GM21526 (cell line): Measurements from ENCODE around the gene KCNG4.
"Not testable (repeated sequence)": the region's sequence is repeated elsewhere in the genome, so short reads cannot be mapped to it uniquely, and the experiment has no call there.

Source experiments
- ATAC-seq: cut with Tn5 transposase; IDR thresholded peaks from one replicate; pipeline ENCODE4 v1.9.1; 2021; ENCODE audit warnings: moderate library complexity; ENCODE audit not compliant: unreplicated experiment, low FRiP score

The KCNG4 gene

GRCh38 chr16:84212154-84212553 lies 27.7 kb downstream of the KCNG4 start:
- ATAC-seq = no peak

GRCh38 chr16:84209989-84210388 lies 29.8 kb downstream of the KCNG4 start:
- ATAC-seq = no peak

DNA sequence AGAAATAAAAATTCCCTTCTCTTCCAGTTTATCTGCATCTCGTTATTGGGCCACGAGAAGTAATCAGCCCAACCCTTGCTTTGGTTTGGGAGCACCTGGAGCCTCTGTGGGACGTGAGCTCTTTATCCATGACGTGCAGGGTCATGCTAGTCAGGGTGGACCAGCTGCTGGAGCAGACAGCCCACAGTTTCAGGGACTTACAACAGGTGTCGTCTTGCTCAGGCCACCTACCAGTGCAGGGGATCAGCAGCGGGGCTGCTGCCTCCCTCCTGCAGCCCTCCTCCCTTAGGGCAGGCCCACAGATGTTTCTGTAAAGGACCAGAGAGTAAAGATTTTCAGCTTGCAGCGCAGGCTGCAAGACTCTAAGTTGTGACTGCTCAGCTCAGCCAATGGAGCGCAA lies 31.9 kb downstream of the KCNG4 start:
- ATAC-seq = no peak

GRCh38 chr16:84207251-84207650 lies 32.6 kb downstream of the KCNG4 start:
- ATAC-seq = no peak

DNA sequence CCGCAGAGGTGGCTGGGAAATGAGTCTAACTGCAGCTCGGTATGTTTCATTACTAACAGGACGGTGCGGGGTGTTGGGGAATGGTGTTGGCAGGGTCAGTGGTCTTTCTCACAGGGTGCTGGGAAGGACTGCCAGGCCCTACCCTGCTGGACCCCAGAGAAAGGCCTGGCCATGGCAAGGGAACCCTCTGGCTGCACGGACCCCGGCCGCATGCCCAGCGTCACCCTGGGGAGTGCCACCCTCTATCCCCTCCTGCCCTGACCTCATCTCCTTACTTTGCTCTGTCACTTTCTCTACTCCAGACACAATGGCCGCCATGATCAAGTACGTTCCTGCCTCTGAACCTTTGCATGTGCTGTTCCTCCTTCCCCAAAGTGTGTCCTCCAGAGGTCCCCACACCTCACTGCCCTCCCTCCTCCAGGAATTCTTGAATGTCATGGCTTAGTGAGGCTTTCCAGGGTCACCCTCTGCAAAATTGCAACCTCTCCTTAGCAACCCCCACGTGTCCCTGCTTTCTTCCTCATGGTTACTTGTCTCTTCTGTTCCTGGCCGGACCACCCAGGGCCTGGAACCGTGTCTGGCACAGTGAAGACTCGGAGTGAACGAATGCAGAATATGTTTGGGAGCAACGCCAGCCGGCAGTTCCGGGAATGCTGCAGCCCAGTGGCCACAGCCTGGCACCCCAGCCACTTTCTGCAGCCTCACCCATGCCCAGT lies 33.7 kb downstream of the KCNG4 start:
- no peak for ATAC-seq

DNA sequence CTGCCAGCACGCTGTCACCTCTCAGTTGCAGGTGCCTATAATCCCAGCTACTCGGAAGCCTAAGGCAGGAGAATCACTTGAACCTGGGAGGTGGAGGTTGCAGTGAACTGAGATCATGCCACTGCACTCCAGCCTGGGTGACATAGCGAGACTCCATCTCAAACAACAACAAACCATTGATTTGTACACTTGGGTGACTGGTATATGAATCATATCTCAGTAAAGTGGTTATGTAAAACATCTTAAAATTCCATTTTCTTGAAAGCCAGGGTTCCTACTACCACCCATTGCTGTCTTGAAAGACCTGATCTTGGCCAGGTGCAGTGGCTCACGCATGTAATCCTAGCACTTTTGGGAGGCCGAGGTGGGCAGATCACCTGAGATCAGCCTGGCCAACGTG lies 34.7 kb downstream of the KCNG4 start:
- not testable (repeated sequence) for ATAC-seq

- ATAC-seq = not testable (repeated sequence)
Measured at GRCh38 chr16:84204551-84204950, 35.3 kb downstream of the KCNG4 start.

DNA sequence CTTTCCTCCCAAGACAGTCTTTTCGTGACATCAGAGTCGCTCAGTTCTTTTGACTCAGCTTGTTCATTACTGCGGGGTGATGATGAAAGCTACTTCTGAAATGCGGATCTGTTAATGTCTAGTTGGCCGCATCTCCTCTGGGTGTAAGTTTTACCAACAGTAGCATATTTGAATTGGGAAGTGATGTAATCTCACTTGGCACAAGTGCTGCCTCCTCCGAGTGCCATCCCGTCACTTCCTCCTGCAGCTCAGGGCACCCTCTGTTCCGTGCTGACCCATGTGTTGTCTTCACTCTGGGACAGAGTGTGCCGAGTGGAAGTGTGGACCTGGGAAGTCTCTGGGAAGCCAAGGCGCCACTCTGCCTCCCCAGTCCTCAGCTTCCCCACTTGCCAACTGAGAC lies 40.0 kb downstream of the KCNG4 start:
- no peak for ATAC-seq

DNA sequence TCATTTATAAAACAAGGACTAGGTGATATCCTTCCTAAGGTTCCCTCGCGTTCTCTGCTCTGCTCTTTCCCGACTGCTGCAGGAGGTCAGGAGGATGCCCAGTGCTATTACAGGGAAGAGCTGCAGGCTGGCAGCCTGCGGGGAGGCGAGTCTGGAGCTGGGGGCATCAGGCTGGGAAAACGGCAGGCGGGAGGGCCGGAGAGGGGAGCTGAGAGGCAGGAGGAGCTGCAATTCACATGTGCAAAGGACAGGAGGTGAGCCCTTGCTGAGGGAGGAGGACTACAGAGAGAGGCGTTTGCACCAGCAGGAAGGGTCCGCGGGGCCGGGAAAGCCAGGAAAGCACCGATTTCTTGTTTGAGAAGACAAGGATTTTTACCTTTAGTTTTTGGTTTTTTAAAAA lies 40.7 kb downstream of the KCNG4 start:
- no peak for ATAC-seq

GRCh38 chr16:84198401-84198800 lies 41.4 kb downstream of the KCNG4 start:
- no peak for ATAC-seq

DNA sequence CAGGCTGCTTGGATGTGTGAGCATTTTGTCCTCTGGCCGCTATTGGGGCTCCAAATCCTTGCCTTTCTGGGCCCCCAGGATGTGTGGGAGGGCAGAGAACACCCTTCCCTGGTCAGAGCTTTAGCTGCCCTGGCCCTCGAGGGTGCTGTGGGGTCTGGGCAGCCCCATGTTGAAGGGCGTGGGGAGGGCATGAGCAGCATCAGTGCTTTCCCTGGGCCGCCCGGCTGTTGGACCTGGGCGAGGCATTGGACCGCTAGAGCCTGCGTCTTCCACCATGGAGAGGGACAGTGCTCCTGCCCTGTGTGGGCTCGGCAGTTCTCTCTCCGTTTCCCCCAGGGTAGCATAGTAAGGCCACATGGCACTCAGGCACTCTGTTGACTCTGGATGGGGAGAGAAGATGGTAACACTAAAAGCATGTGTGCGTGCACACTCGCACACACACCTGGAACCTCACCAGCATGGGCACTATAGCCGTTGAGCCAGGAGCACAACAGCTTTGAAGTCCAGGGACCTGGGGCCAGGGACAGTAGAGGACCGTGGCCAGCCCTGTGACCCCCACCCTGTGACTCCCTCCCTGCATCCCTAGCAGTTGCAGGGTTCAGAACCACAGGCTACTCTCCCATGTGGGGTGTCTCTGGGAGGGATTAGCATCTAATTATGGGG lies 42.2 kb downstream of the KCNG4 start:
- no peak for ATAC-seq

DNA sequence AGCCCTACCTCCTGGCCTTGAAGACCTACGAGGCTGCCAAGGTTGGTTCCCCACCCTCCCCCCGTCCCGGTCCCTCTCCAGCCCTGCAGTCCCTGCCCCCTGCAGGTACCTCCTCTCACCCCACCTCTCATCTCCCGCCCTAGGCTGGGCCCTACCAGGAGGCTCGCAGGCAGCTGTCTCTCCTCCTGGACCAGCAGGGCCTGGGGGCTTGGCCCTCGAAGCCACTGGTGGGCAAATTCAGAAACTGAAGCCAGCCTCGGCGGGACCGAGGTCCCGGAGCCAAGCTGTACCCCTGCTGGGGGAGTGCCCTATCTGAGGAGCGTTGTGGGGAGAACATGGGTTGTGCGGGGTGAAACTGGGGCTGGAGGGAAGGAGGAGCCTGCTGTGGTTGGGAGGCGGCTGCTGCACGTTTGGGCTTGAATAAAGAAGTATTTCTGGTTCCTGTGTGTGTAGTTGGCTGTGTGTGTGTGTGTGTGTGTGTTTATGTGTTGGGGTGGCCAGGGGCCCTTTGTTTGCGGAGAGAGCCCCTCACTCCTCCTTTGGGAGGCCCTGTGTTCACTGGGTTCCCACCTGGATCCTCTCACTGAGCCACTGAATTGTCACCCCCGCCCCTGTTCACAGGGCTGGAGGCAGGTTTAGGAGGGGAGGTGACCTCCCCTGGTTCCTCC lies 43.0 kb downstream of the KCNG4 start:
- no peak for ATAC-seq

DNA sequence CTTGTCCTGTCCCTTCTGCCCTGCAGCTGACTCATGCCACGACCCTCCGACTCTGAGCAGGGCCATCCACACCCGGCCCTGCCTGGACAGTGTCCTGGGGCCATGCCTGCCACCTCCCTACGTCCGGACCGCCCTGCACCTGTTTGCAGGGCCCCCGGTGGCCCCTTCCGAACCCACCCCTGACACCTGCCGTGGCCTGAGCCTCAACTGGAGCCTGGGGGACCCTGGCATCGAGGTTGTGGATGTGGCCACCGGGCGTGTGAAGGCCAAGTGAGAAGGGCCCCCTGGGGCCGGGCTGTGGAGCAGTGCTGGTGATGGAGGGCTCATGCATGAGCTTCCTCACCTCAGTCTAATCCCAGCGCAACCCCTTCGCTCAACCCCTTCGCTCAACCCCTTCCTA lies 43.7 kb downstream of the KCNG4 start:
- ATAC-seq = no peak

DNA sequence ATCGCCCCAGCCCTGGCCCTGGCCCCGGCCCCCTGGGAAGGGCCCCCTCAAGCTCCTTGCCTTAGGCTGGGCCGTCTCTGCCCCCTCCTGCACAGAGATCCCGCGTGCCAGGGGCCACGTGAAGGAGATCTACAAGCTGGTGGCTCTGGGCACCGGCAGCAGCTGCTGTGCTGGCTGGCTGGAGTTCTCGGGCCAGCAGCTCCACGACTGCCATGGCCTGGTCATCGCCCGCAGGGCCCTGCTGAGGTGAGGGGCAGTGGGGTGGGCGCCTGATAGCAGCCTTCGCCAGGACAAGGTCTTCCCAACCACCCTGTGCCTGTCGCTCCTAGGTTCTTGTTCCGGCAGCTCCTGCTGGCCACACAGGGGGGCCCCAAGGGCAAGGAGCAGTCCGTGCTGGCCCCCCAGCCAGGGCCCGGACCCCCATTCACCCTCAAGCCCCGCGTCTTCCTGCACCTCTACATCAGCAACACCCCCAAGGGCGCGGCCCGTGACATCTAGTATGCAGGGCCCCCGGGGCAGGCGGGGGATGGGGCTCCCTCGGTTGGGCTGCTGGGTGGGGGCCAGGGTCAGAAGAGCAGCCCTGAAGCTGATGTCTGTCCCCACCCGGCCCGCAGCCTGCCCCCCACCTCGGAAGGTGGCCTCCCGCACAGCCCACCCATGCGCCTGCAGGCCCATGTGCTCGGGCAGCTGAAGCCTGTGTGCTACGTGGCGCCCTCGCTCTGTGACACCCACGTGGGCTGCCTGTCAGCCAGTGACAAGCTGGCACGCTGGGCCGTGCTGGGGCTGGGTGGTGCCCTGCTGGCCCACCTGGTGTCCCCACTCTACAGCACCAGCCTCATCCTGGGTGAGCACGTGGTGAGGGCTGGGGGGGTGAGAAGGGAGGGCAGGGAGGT lies 44.4 kb downstream of the KCNG4 start:
- ATAC-seq = no peak

DNA sequence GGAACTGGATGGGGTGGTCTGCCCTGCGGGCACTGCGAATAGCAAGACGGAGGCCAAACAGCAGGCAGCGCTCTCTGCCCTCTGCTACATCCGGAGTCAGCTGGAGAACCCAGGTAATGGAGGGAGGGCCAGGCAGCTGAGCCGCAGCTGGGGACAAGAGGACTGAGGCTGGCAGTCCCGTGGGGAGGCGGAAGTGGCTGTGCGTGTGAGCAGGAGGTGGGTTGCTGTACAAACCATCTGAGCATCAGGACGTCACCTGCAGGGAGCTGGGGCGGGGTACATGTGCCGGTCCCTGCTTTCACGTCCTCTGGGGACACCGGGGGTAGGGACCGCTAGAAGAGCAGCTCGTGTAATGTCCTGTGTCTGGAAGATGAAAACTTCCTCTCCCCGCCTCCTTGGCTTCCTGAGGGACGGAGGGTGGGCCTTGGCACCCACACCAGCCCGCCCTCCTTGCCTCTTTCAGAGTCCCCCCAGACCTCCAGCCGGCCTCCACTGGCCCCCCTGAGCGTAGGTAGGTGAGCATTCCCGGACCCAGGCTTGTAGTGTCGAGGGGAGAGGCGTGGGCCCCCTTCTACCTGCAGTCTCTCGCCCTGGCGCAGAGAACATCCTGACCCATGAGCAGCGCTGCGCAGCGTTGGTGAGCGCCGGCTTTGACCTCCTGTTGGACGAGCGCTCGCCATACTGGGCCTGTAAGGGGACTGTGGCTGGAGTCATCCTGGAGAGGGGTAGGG lies 45.2 kb downstream of the KCNG4 start:
- ATAC-seq = no peak

GRCh38 chr16:84194018-84194417 lies 45.8 kb downstream of the KCNG4 start:
- no peak for ATAC-seq

DNA sequence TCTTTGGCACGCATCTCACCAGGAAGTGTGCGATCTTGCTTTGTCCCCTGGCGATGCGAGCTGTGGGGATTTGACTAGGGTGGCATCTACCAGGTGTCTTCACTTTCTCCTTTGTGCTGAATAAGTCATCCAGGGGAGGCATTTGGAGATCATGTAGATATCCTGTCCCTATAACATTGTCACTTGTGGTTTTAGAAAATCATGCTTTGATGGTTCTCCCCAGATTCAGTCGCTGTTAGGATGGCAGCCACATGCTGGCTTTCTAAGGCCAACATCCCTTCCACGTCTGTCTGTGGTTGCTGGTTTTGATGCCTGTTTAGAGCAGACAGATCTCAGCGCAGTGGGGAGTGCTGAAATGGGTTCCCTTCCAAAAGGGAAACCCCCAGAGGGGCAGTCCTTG lies 46.3 kb downstream of the KCNG4 start:
- ATAC-seq = no peak

- ATAC-seq = no peak
Measured at GRCh38 chr16:84191466-84191865, 48.3 kb downstream of the KCNG4 start.

DNA sequence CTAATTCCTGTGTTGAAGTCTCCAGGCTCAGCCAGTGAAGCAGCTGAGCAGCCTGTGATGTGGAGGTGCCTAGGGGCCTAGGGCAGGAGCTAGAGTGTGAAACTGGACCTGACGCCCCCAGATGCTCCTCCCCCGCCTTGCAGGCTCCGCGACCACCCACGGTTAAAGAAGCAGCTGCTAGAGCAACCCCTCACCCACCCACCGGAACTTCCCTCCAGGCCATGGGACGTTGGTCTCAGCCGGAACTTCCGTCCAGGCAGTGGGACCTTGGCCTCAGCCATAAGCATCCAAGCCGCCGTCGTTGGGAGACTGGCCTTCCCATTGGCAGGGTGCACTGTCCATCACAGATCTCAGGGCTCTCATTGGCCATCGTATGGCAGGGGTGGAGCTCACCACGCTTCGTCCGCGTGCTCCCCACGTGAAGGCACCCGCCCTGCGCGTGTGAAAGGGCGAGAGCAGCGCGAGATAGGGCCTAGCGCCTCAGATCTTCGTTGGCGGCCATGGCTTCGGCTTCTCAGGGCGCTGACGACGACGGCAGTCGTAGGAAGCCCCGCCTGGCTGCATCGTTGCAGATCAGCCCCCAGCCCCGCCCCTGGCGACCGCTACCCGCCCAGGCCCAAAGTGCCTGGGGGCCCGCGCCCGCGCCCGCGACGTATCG lies 49.0 kb downstream of the KCNG4 start, which contains the start of gene ADAD2:
Gene ADAD2, plus strand, starts transcription at position 427 of the 658 bp plus-strand sequence. Its CDS starts 74 bp downstream, at position 501.
- ATAC-seq = no peak
